OCI-LY1 (cell line): ENCODE measurements around the gene UBE2N.

Experiments used
- EZH2 ChIP-seq: fragments of 200-600 bp; sonication (generic), shearing (Covaris generic); IDR thresholded peaks from 2 replicates; pipeline ENCODE4 v1.8.0; 2017; ENCODE audit warnings: borderline replicate concordance, mixed run types, mild to moderate bottlenecking, antibody characterized with exemption, low read length, moderate library complexity, mixed read lengths
- TF ChIP-seq, protein P1 (sequence below): fragments of 200-600 bp; sonication (generic), shearing (Covaris generic); IDR thresholded peaks from 2 replicates; pipeline ENCODE4 v1.5.1; 2017; ENCODE audit warnings: mild to moderate bottlenecking, antibody characterized with exemption, low read length, moderate library complexity, mixed read lengths

DNA sequence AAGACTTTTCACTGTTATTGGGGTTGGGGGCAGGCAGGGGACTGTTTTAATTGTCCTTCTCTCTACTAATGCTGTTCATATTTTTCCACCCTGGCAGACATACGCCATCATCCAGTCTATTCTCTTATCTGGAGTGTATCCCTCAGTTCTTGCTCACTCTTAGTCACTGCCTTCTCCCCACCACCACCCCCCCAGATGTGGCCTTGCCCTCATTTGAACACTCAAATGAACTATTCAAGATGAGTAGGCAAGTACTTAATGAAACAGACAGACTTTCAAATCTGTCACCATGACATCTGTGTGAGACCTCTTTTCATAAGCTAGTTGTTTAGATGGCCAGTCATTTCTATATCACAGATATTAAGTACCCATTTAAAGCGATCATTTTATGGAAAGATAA, 54.0 kb downstream of the UBE2N start:
- TF ChIP-seq, protein P1, sequence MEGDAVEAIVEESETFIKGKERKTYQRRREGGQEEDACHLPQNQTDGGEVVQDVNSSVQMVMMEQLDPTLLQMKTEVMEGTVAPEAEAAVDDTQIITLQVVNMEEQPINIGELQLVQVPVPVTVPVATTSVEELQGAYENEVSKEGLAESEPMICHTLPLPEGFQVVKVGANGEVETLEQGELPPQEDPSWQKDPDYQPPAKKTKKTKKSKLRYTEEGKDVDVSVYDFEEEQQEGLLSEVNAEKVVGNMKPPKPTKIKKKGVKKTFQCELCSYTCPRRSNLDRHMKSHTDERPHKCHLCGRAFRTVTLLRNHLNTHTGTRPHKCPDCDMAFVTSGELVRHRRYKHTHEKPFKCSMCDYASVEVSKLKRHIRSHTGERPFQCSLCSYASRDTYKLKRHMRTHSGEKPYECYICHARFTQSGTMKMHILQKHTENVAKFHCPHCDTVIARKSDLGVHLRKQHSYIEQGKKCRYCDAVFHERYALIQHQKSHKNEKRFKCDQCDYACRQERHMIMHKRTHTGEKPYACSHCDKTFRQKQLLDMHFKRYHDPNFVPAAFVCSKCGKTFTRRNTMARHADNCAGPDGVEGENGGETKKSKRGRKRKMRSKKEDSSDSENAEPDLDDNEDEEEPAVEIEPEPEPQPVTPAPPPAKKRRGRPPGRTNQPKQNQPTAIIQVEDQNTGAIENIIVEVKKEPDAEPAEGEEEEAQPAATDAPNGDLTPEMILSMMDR = no peak
- no peak for TF ChIP-seq EZH2
